ENCODE data around the gene EVA1A. TPM values are rescaled to one million over a fixed set of nuclear protein-coding genes. Genes with fewer than 3 reads are reported as not detected.

Gene EVA1A
- total and polyA plus RNA-seq, 2 of the 8 experiments (the other 6 are each of a cell fraction or from before 2014, with no cell fraction given) = 2.4 to 4.3 TPM

DNA sequence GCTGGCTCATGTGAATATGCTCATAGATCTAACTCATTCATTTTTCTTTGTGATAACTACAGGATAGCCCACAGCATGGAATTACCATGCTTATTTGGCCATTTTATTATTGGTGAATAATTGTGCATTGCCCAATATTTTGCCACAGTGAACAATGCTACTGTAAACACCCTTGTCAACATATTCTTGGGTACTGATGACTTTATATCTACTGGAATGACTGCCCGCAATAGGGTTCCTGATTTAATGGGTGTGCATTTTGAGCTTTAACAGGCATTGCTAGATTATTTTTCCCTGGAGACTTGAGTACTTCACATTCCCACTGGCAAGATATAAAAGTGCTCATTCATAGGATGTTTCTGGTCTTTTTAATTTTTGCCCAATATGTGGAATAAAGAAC lies 42.7 kb upstream of the EVA1A start:
- H3K79me1 ChIP-seq (ENCODE audit: low read depth, low read length) = no peaks in the 10 kb centered on the region
- H3K4me2 ChIP-seq (ENCODE audit: insufficient read depth in 1 of 2, low read depth in 2 of 2, low read length in 2 of 2) = no peak overlapping the region
- H2BK120ac ChIP-seq (replicated peaks; ENCODE audit: low read depth, low read length) = no peak overlapping the region
- no peak for DNase-seq (ENCODE audit: low read depth in 1 of 2, low spot score in 2 of 2)
- H2AFZ ChIP-seq (ENCODE audit: low read length) = no peak overlapping the region
- no peaks in the 10 kb centered on the region; a peak in 2 of 7 replicates for H3K27me3 ChIP-seq (replicated peaks in 1 of 4; ENCODE audit: control insufficient read depth in 3 of 4, extremely low read depth in 1 of 4, insufficient read depth in 3 of 4, low read length in 3 of 4)
- ChIA-PET POLR2A (ENCODE audit: partially characterized antibody) (no interaction called here), CTCF (ENCODE audit: partially characterized antibody) (interaction anchor here (1.2 to 5.8 kb wide), 4 partner anchors 10 to 538 kb away, joined by 3 to 54 read pairs (median 6); no protein-coding TSS in a partner anchor)
- H4K20me1 ChIP-seq (replicated peaks in 1 of 2; ENCODE audit: control insufficient read depth in 1 of 2, insufficient read depth in 2 of 2, low read length in 2 of 2) = no peaks in the 10 kb centered on the region
- no peak overlapping the region for H3K56ac ChIP-seq (replicated peaks; ENCODE audit: insufficient read length, low read depth, low read length)
- no peak overlapping the region for H4K91ac ChIP-seq (replicated peaks; ENCODE audit: insufficient read length, low read length)
- no peaks in the 10 kb centered on the region; a peak in 1 of 8 replicates for H3K36me3 ChIP-seq (ENCODE audit: control insufficient read depth in 2 of 4, insufficient read depth in 4 of 4, low read length in 3 of 4)
- no peak for FAIRE-seq
- no peak overlapping the region for H2BK12ac ChIP-seq (ENCODE audit: low read depth, low read length)
- WGBS, 2 experiments (ENCODE audit: extremely low coverage in 1 of 2, insufficient coverage in 1 of 2, insufficient read length in 1 of 2, insufficient replicate concordance in 2 of 2, low coverage in 1 of 2, low lambda C conversion rate in 2 of 2, missing lambda C conversion rate in 1 of 2) = 100% methylated on average over 1 of the region's 1 CpG; no CpG with 5 or more reads in 1 of the 2 experiments
- no peak overlapping the region for H4K8ac ChIP-seq (ENCODE audit: extremely low read depth, insufficient read depth, low read length)
- no peaks in the 10 kb centered on the region for H3K23me2 ChIP-seq (ENCODE audit: low read depth, low read length)
- no peak overlapping the region for H2BK15ac ChIP-seq (ENCODE audit: low read length)
- no peak overlapping the region for H3K18ac ChIP-seq (ENCODE audit: extremely low read depth, low read length)
- no peak overlapping the region for H2AK5ac ChIP-seq (ENCODE audit: low read depth, low read length)
- H3K9me3 ChIP-seq (ENCODE audit: insufficient read depth in 2 of 2, low read depth in 1 of 2, low read length in 1 of 2) = no peaks in the 10 kb centered on the region
- no peak overlapping the region for H4K5ac ChIP-seq (ENCODE audit: insufficient read length, low read depth, low read length)
- no peaks in the 10 kb centered on the region for H3K79me2 ChIP-seq (ENCODE audit: control insufficient read depth in 1 of 2, insufficient read depth in 2 of 2, low read length in 2 of 2)
- no peak overlapping the region for H3K14ac ChIP-seq (ENCODE audit: insufficient read length)
- H2BK20ac ChIP-seq (ENCODE audit: low read length) = no peak overlapping the region
- no peak overlapping the region for H3K9ac ChIP-seq (replicated peaks in 1 of 4; ENCODE audit: extremely low read depth in 1 of 4, low read depth in 3 of 4, low read length in 3 of 4)
- no peak overlapping the region for H3K27ac ChIP-seq (ENCODE audit: low read depth, low read length)
- H3K4me1 ChIP-seq (replicated peaks in 1 of 4; ENCODE audit: control insufficient read depth in 3 of 4, insufficient read depth in 4 of 4, low read length in 3 of 4) = no peaks in the 10 kb centered on the region; a peak in 3 of 7 replicates
- no peak overlapping the region for H3K4ac ChIP-seq (replicated peaks; ENCODE audit: insufficient read length, low read depth, low read length)
- H3K23ac ChIP-seq (ENCODE audit: insufficient read length) = no peak overlapping the region
- H3K4me3 ChIP-seq (ENCODE audit: extremely low read depth in 1 of 4, insufficient read depth in 2 of 4, low read depth in 3 of 4, low read length in 4 of 4) = no peak overlapping the region
- H2BK5ac ChIP-seq (ENCODE audit: low read depth, low read length) = no peak overlapping the region
- TF ChIP-seq SAP30 (IDR thresholded peaks at IDR 0.05; ENCODE audit: insufficient read depth, insufficient replicate concordance, low read length) = no peak
- TF ChIP-seq, protein P1, sequence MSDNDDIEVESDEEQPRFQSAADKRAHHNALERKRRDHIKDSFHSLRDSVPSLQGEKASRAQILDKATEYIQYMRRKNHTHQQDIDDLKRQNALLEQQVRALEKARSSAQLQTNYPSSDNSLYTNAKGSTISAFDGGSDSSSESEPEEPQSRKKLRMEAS (IDR thresholded peaks at IDR 0.05) = no peak
- no peak for TF ChIP-seq PHF8 (conservative IDR thresholded peaks at IDR 0.05; ENCODE audit: low read depth, low read length)
- no peak for TF ChIP-seq TCF12 (IDR thresholded peaks at IDR 0.05; ENCODE audit: low read depth, low read length)
- TF ChIP-seq MAFK (IDR thresholded peaks at IDR 0.05; ENCODE audit: low read depth, low read length) = no peak
- TF ChIP-seq SUZ12 (IDR thresholded peaks at IDR 0.05; ENCODE audit: low read length) = no peak
- no peak for TF ChIP-seq SP4 (IDR thresholded peaks at IDR 0.05; ENCODE audit: low read length)
- TF ChIP-seq, protein P2, sequence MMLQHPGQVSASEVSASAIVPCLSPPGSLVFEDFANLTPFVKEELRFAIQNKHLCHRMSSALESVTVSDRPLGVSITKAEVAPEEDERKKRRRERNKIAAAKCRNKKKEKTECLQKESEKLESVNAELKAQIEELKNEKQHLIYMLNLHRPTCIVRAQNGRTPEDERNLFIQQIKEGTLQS (IDR thresholded peaks at IDR 0.05; ENCODE audit: insufficient read depth, low read depth, low read length) = no peak
- TF ChIP-seq CBX8 (IDR thresholded peaks at IDR 0.05; ENCODE audit: borderline replicate concordance, low read depth, low read length) = no peak
- TF ChIP-seq RNF2 (IDR thresholded peaks at IDR 0.05; ENCODE audit: borderline replicate concordance, low read depth, low read length, missing control alignments, poor library complexity, severe bottlenecking) = no peak
- no peak for TF ChIP-seq JUN (IDR thresholded peaks at IDR 0.05; ENCODE audit: low read depth, low read length)
- TF ChIP-seq SIN3A (conservative IDR thresholded peaks at IDR 0.05 in 1 of 2, IDR thresholded peaks at IDR 0.05 in 1 of 2; ENCODE audit: low read depth in 1 of 2, low read length in 2 of 2) = no peak
- no peak for TF ChIP-seq RXRA (IDR thresholded peaks at IDR 0.05; ENCODE audit: insufficient read depth, low read depth, low read length)

Measured in H1 (cell line).